HL-60 (cell line): ENCODE results near the gene CSTF2T.

Experiments used
- GABPA ChIP-seq: IDR thresholded peaks from 2 replicates; pipeline ENCODE4 v1.6.1; 2012; ENCODE audit warnings: low read depth
- POLR2AphosphoS5 ChIP-seq: IDR thresholded peaks from 2 replicates; pipeline ENCODE4 v1.6.1; 2012; ENCODE audit warnings: low read depth
- SPI1 ChIP-seq: IDR thresholded peaks from 2 replicates; pipeline ENCODE4 v1.6.1; 2012; ENCODE audit warnings: low read depth, mild to moderate bottlenecking, borderline replicate concordance
- TF ChIP-seq, protein P1 (sequence below): IDR thresholded peaks from one replicate; pipeline ENCODE4 v1.5.1; 2011; ENCODE audit warnings: low read length, control low read depth, inconsistent platforms; ENCODE audit not compliant: insufficient read depth
- TF ChIP-seq, protein P2 (sequence below): IDR thresholded peaks from 2 replicates; pipeline ENCODE4 v1.6.1; 2012; ENCODE audit warnings: low read depth; ENCODE audit not compliant: insufficient replicate concordance

DNA sequence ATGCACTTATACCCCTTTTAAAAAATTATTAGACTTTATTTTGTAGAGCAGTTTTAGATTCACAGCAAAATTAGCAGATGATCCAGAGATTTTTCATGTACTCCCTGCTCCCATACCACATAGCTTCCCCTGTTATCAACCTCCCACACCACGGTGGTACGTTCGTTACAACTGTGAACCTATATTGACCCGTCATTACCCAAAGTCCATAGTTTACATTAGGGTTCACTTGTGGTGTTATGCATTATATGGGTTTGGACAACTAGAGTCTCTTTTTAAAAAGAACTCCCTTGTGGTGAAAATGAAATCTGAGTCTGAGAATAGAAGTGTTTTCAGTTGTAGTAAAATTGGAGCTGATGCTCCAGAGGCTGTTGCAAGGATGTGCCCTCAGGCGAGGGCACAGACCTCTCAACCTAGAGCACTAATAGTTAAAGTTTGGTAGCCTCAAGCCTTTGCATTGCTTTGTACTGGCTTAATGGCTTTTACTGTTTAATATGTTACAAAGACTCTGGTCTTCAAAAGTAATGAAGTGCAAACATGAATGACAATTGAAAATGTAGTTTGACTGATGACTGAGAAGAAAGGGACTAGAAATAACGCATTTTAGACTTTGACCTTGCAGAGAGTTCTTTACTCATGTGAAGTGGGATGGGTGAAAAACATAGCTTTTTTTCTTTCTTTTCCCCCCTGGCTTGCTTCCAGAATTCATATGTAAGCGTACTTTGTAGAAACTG lies 30.6 kb upstream of the CSTF2T start:
- TF ChIP-seq GABPA (no peak), POLR2AphosphoS5 (no peak), SPI1 (no peak)
- TF ChIP-seq, protein P1, sequence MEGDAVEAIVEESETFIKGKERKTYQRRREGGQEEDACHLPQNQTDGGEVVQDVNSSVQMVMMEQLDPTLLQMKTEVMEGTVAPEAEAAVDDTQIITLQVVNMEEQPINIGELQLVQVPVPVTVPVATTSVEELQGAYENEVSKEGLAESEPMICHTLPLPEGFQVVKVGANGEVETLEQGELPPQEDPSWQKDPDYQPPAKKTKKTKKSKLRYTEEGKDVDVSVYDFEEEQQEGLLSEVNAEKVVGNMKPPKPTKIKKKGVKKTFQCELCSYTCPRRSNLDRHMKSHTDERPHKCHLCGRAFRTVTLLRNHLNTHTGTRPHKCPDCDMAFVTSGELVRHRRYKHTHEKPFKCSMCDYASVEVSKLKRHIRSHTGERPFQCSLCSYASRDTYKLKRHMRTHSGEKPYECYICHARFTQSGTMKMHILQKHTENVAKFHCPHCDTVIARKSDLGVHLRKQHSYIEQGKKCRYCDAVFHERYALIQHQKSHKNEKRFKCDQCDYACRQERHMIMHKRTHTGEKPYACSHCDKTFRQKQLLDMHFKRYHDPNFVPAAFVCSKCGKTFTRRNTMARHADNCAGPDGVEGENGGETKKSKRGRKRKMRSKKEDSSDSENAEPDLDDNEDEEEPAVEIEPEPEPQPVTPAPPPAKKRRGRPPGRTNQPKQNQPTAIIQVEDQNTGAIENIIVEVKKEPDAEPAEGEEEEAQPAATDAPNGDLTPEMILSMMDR, result no peak
- TF ChIP-seq, protein P2, sequence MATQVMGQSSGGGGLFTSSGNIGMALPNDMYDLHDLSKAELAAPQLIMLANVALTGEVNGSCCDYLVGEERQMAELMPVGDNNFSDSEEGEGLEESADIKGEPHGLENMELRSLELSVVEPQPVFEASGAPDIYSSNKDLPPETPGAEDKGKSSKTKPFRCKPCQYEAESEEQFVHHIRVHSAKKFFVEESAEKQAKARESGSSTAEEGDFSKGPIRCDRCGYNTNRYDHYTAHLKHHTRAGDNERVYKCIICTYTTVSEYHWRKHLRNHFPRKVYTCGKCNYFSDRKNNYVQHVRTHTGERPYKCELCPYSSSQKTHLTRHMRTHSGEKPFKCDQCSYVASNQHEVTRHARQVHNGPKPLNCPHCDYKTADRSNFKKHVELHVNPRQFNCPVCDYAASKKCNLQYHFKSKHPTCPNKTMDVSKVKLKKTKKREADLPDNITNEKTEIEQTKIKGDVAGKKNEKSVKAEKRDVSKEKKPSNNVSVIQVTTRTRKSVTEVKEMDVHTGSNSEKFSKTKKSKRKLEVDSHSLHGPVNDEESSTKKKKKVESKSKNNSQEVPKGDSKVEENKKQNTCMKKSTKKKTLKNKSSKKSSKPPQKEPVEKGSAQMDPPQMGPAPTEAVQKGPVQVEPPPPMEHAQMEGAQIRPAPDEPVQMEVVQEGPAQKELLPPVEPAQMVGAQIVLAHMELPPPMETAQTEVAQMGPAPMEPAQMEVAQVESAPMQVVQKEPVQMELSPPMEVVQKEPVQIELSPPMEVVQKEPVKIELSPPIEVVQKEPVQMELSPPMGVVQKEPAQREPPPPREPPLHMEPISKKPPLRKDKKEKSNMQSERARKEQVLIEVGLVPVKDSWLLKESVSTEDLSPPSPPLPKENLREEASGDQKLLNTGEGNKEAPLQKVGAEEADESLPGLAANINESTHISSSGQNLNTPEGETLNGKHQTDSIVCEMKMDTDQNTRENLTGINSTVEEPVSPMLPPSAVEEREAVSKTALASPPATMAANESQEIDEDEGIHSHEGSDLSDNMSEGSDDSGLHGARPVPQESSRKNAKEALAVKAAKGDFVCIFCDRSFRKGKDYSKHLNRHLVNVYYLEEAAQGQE, result no peak
